Stimulated activated CD4-positive, alpha-beta T cell treated with anti-CD3 and anti-CD28 coated beads, Interleukin-12 subunit alpha, Interleukin-12 subunit beta, amount 100 ng/mL, for 4 hours (primary cell): Measurements from ENCODE around the gene SETBP1.

Source experiments
- DNase-seq: peaks from one replicate; pipeline ENCODE4 v3.0.0-alpha.2; 2020

SETBP1 gene

GRCh38 chr18:45100321-45101105 is 419.8 kb downstream of the SETBP1 start:
- DNase-seq = no peak

GRCh38 chr18:45102126-45102525 is 421.4 kb downstream of the SETBP1 start:
- DNase-seq = no peak

GRCh38 chr18:45102863-45103262 is 422.2 kb downstream of the SETBP1 start:
- DNase-seq = no peak

GRCh38 chr18:45103319-45104048 is 422.8 kb downstream of the SETBP1 start:
- no peak for DNase-seq

- no peak for DNase-seq
These were observed 423.3 kb downstream of the SETBP1 start for GRCh38 chr18:45104049-45104395.

GRCh38 chr18:45106331-45106774 is 425.7 kb downstream of the SETBP1 start:
- DNase-seq = no peak

GRCh38 chr18:45107425-45107824 is 426.7 kb downstream of the SETBP1 start:
- DNase-seq = no peak

GRCh38 chr18:45108754-45109153 is 428.1 kb downstream of the SETBP1 start:
- no peak for DNase-seq

GRCh38 chr18:45109271-45109670 is 428.6 kb downstream of the SETBP1 start:
- DNase-seq = no peak

- DNase-seq = no peak
These were observed 429.0 kb downstream of the SETBP1 start for GRCh38 chr18:45109706-45110105.

GRCh38 chr18:45110577-45111501 is 430.2 kb downstream of the SETBP1 start:
- no peak for DNase-seq

GRCh38 chr18:45111502-45111848 is 430.8 kb downstream of the SETBP1 start:
- no peak for DNase-seq

- no peak for DNase-seq
These were observed 432.0 kb downstream of the SETBP1 start for GRCh38 chr18:45112682-45113081.

GRCh38 chr18:45116116-45116515 is 435.4 kb downstream of the SETBP1 start:
- DNase-seq = no peak
